ENCODE data around the gene WSCD1.

The WSCD1 gene

DNA sequence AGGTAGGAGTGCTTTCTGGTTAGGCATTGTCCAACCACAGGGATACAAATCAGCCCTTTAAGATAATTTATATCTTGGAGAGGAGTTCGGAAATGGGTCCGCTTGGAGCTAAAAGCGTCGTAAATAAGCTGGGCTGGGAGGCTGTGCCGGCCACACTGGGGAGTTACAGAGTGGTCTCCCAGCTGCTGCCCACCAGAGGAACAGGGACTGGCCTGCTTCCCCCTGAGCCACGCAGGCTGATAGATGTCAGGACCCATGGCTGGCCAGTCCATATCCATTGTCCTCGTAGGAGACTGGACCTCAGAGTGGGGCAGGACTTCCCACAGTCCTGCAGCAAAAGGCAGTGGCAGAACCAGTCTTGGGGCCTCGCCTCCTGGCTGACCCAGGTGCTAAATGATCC is 12.6 kb upstream of the WSCD1 start:
- in situ Hi-C loops (cut with MboI; ENCODE audit: low sequenced_read_pairs): no loop called here

DNA sequence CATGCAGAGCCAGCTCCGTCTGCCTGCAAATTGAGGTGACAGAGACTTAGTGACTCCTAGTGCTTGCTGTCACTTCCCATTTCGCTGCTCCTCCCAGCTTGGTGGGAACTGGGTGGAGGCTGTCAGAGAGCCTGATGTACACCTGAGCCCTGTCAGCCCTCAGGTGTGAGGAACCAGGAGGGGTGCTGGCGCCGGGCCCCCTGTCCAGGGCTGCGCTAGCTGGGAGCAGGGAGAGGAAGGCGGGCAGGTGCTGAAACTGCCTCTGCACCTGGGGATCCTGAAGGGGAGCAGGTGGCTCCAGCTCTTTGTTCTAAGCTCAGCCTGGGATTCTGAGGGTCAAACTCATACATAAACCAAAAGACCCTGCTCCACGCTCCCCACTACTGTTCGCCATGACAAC is 10.8 kb upstream of the WSCD1 start:
- in situ Hi-C loops (cut with MboI; ENCODE audit: low sequenced_read_pairs): no loop called here

DNA sequence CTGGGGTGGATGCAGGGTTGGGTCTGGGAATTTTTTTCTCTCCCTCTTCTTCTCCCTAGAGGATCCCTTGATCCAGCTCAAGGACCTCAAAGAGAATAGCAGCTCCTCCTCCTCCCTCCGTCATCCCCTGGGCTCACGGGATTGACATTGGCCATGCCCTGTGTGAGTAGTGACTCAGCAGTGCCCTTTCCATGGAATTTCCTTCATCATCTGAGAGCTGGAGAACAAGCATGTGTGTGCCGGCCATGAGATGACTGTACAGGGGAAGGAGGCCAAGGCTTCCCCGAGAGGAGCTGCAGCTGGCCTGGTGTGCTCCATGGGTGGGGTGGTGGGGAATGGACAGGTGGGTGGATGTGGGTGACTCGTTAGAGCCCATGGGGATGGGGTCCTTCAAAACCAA is 8.9 kb upstream of the WSCD1 start:
- in situ Hi-C loops (cut with MboI; ENCODE audit: low sequenced_read_pairs): no loop called here

DNA sequence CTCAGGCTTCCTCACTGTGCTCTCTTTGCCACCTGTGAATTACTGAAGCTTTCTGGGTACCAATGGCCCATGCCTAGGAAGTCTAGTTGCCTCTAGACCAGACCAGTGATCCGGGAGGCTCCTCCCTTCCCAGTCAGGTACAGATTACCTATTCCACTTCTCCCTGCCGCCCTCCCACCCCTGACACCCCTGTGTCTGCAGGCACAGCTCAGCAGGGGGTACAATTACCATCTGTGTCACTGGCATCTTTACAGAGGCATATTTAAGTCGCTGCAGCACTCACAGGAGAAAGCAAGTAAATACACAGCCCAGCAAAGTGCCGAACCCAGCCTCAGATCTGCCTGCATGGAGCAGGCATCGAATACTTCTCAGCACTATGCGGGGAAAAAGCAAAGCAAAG is 5.3 kb upstream of the WSCD1 start:
- in situ Hi-C loops (cut with MboI; ENCODE audit: low sequenced_read_pairs): no loop called here

DNA sequence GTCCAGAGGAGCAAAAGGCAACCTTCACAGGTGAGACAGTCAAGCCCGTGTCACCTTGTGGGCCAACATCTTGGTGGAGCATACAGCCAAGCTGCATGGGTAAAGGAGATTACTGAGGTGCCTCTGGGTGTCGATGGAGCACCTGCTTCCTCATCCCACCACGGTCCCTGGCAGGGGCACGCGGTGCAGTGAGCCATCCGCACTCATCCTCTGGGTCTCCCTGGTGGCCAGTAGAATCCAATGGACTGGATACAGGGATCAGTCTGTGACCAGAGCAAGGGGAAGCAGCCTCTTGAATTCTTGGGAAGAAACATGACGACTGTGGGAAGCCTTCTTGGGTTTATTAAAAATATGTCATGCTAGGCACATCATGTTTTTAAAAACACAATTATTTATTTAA is 4.8 kb upstream of the WSCD1 start:
- in situ Hi-C loops (cut with MboI; ENCODE audit: low sequenced_read_pairs): no loop called here

DNA sequence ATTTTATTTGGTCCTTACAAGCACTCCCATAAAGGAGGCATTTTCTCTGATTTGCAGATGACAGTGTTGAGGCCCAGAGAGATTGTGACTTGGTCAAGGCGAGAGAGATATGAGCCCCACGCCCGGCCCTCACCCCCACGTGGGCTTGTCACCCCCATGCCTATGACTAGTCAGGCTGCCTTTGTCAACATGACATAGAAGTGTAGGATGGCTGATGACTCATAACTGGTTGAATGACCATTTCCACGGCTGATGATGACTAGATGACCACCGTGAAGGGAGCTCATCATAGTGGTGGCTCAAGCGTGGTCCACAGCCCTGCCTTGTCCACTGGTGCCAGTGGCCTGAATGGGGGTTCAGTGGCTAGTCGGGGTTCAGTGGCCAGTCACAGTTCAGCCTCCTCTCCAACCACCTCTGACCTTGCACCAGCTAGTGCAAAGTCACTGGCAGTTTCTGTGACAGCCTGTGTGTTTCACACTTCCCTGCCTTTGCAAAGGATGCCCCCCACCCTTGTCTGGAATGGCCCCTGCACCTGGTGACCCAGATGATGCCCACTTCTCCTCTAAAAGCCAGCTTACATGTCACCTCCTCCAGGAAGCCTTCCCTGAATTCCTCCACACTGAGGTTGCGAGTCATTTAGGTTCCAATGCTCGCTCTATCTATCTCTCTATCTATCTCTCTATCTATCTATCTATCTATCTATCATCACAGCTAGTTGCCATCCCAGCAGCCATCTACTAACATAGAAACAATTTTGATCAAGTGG is 3.8 kb upstream of the WSCD1 start:
- in situ Hi-C loops (cut with MboI; ENCODE audit: low sequenced_read_pairs): no loop called here

DNA sequence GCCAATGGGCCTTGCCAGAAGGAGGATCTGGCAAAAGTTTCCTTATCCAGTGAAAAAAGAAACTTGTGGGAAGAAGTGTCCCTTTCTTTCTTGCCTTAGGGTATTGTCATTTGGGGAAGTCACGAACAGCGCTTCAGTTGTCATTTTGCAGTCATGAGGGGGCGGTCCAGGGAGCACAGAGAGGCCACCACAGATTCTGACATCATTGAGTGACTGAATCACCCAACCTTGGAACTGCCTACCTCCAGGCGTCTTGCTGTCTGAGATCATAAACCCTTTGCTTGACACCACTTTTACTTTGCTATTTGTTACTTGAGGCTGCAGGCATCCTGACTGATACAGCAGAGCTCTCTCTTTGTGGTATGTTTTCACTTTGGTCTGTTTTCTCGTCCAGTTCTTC is 3.1 kb upstream of the WSCD1 start:
- in situ Hi-C loops (cut with MboI; ENCODE audit: low sequenced_read_pairs): no loop called here

DNA sequence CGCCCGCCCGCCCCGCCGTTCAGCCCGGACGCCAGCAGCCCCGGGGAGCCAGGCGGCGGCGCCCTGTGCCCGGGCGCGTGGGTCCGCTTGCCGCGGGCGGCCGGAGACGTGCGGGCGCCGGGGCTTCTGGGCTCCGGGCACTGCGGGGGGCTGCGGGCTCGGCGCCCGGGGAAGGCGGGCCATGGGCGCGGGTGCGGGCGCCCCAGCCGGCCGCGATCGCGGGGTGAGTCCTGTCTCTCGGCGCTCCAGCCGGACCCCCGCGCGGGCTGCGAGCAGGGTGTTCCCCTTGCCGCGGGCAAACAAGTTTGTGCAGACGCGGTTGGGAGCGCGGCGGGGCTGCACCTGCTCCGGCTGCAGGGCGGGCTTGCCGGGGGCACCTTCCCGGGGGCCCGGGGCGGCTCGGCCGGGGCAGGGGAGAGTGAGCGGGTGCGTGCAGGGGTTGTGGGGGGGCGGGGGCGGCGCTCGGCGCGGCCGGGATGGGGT is 292 bp downstream of the WSCD1 start:
- in situ Hi-C loops (cut with MboI; ENCODE audit: low sequenced_read_pairs): no loop called here

DNA sequence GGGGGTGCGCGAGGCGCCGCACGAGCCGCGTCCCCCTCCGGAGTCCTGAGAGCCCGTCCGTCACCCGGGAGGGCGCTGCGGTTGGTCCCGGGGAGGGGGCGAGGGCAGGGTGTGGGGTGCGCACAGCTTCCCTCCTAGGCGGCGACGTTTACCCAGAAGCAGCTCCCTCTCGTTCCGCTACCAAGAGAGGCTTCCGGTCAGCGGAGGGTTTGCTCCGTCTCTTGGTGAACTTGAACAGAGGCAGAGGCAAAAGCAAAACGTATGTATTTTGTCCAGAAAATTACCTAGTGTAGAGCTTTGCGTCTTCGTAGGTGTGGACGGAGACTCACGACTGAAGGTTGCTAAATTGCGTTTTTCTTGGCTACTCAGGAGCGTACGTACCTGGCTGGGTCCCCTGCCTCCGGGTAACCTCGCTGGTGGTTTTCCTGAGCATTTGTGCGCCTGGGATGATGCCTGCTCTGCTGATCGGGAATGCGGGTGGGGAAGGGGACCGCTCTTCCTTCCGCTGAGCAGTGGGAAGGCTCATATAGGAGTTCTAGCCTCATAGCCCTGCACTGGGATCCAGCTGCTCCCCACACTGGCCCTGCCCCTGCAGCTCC is 833 bp downstream of the WSCD1 start:
- in situ Hi-C loops (cut with MboI; ENCODE audit: low sequenced_read_pairs): no loop called here

DNA sequence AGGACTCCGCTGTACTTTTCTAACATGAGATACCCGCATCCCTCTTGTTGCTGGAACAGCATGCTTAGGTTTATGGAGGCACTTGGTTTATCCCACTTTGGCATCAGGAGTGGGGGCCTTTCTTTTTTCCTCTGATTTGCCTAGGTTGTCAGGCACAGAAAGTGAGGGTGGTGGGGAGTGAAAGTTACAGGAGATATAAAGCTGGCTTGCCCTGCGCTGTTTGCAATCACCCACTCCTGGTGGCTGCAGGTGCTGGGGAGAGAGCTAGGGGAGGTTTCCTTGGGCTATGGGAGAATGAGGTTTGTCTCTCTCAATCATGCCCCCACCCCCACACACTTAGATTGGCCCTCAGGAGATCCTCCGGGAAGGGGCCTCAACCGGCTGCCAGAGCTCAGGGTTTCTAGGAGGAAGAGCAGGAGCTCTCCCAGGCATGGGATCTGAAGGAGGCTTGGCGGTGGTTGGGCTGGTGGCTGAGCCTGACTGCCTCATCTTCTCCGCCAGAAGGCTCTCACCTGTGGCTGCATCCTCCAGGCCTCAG is 1.4 kb downstream of the WSCD1 start:
- in situ Hi-C loops (cut with MboI; ENCODE audit: low sequenced_read_pairs): no loop called here

DNA sequence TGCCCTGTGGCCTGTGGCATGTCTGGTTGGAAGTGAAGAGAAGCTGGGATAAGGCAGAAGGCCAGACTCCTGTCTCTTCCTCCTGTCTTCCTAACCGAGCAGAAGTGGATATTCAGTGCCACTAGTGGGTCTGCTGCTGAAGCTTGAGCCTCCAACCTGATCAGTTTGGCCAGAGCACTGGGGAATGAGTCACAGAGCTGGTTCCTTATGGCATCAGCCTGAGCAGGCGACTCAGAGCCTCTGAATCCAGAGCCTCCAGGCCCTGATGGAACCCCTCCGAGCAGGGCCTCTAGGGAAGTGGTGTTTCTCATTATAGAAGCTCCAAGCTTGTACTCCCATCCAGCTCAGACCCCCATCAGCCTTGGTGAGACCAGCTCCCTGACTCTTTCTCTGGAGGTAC is 2.0 kb downstream of the WSCD1 start:
- in situ Hi-C loops (cut with MboI; ENCODE audit: low sequenced_read_pairs): no loop called here

DNA sequence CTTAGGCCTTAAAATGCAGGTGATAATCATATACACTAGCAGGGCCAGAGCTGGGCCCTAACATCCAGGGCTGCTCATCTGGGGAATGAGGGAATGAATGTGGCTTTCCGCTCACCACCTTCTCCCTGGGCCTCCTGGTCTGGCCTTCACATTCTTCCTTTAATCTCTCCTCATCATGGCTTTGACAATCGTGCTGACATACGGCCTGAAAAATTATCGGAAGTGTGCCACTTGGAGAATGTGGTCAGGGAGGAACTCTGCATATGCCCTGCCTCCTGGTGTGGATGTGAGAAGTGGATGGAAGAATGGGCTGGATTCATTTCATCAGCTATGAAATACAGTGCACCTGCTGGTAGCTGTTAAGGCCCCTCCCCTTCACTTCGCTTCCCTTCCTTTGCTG is 2.4 kb downstream of the WSCD1 start:
- in situ Hi-C loops (cut with MboI; ENCODE audit: low sequenced_read_pairs): no loop called here

DNA sequence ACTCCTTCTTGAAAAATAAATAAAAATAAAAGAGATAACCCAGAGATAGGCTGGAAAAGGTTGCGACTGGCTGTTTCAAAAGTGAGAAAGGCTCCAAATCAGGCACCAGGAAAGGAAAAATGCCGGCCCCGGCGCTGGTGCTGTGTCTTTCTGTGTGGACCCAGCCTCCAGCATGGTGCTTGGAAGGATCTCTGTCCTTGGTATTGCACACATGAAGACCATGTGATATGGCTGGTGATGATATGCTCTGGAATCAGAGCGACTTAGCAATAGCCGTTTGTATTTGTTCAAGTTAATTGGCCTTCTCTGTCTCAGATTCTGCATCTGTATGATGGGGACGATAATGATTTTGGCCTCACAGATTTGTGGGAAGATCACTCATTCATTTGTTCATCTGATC is 3.4 kb downstream of the WSCD1 start:
- in situ Hi-C loops (cut with MboI; ENCODE audit: low sequenced_read_pairs): no loop called here

DNA sequence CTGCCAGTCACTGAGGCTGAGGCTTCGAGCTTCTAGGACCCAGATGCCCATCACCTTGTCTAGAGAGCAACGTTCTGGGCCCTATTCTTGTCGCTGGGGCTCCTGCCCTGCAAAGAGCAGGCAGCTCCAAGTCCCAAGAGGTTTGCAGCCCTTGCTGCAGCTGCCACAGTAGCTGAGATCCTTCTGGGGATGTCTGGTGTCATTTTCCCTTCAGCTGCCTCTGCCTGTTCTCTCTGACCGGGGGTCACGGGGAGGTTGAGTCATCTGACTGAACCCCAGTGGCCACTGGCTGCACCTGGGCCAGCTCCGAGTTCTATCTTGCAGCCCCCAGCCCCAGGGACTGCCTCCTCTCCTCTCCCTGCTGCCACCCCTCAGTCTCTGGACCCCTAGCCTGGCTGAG is 4.9 kb downstream of the WSCD1 start:
- in situ Hi-C loops (cut with MboI; ENCODE audit: low sequenced_read_pairs): no loop called here

DNA sequence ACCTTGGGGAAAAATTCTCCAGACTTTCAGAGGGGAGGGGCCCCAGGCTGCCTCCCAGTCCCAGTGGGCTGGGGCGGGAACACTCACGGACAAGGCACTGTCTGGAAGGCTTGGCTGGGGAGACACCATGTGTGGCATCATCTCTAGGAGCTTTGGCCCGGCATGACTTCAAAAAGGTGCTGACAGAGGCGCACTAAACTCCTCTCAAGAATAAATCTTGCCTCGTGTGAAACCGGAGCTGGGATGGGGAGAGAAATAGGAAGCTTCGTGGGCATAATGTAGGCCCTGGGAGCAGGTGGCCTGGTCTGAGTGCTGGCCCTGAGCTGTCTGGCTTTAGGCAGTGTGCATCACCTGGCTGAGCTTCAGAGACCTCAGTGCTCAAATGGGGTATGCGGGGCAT is 5.7 kb downstream of the WSCD1 start:
- in situ Hi-C loops (cut with MboI; ENCODE audit: low sequenced_read_pairs): no loop called here

DNA sequence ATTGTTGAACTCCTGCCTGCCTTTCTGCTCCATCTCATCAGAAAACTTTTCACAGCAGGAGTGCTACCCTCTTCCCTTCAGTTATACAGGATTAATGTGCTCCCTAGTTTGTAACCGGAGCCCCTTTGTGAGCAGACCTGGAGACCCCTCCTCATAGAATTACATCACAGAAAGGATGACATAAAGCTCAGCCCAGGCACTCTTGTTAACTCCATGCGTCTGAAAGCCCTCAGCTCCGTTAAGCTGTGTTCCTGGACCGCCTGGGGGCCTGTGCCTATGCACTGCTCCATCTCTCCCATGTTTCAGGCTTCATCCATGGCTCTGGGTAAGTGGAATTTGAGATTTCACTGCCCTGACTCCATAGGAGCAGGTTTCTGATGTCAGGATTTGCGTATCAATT is 7.6 kb downstream of the WSCD1 start:
- in situ Hi-C loops (cut with MboI; ENCODE audit: low sequenced_read_pairs): no loop called here

DNA sequence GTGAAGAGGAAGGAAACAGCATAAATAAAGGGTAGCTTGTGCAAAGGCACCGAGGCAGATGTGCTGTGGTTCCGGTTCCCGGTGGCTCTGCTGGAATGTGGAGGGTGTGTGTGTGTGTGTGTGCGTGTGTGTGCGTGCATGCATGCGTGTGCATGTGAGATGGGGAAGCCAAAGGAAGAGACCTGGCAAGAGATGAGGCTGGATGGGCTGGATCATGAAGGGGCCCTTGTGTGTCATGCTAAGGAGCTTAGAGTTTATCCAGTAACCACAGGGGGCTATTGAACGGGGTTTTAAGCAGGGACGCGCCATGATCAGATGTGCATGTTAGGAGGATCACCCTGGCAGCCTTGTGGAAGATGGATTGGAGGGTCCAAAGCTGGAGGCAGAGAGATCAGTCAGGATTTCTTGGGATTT is 8.3 kb downstream of the WSCD1 start:
- in situ Hi-C loops (cut with MboI; ENCODE audit: low sequenced_read_pairs): no loop called here

DNA sequence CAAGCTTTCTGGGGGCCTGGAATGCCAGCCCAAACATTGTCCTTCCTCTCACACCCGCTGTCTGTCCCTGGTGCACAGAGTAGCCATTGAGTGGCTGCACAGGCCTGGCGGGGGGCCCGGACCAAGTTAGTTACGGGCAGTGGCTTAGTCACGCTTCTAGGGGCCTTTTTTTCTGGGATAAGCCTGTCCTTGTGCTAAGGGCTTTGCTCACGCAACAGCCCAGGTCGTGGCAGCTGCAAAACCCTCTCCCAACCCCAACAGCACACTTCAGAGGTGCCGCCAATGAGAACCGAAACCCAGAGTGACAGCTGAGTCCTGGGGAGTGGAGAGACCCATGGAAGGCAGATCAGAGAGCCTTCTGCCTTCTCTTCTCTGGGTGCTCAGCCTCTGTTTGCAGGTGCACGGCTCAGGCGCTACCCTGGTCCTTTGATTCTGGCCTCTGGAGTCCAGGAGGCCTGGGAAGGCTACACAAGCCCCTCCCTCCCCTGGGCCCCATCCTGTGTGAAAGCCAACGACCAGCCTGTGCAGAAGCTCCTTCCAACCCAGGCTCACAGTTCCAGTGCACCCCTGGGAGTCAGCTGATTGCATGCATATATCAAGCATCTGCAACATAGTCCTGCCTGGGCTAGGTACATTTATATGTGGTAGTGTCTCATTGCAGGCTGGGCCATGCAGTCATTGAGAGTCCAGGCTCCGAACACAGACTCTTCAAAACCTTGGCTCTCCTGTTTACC is 9.1 kb downstream of the WSCD1 start:
- in situ Hi-C loops (cut with MboI; ENCODE audit: low sequenced_read_pairs): no loop called here

DNA sequence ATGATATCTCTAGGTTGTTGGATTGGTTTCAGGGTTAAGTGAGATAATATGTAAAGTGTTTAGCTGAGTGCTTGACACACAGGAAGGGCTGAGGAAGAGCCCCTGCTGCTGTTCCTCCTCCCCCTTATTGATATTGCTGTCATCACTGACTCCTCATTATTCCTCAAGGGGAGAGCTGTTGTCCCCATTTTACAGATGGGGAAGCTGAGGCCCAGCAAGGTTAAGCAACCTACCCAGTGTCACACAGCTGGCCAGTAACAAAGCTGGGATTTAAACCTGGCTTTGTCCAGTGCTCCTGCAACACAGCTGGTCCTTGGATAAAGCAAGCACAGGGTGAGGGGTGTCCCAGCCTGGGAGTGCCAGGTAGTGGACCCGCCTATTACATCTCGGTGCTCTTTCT is 9.8 kb downstream of the WSCD1 start:
- in situ Hi-C loops (cut with MboI; ENCODE audit: low sequenced_read_pairs): no loop called here

DNA sequence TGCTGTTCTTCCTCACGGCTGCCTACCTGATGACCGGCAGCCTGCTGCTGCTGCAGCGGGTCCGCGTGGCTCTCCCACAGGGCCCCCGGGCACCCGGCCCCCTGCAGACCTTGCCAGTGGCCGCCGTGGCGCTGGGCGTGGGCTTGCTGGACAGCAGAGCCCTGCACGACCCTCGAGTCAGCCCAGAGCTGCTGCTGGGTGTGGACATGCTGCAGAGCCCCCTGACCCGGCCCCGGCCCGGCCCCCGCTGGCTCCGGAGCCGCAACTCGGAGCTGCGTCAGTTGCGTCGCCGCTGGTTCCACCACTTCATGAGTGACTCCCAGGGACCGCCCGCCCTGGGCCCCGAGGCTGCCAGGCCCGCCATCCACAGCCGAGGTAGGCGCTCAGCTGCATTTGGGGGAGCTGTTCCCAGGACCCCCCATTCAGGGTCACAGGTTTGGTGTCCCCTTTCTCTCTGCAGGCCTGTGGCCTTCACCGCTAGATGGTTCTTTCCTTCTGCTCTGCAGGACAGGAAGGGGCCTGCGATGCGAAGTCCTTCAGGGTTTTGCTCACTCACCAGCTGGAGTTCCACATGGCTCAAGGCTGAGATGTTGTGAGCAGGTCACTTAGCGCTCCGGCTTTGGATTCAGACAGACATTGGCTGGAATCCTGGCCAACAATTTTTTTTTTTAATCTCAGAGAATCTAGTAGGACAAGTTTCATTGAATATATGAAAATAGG is 10.7 kb downstream of the WSCD1 start:
- in situ Hi-C loops (cut with MboI; ENCODE audit: low sequenced_read_pairs): no loop called here

DNA sequence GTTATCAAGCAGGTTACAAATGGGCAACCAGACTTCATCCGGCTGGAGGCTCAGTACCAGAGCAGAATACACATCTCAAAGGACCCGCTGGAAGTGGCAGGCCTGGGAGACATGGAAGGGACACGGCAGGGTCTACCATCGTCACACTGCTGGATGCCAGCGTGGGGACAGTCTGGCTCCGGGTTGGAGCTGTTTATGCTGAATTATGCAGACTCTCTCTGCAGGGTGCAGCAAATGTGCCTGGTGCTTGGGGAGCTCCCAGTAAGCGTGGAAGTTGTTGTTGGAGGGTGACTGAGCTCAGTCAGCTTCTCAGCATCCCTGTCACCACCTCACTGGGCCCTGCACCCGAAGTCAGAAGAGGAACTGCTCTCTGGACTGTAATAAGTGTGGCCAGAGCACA is 12.2 kb downstream of the WSCD1 start:
- in situ Hi-C loops (cut with MboI; ENCODE audit: low sequenced_read_pairs): no loop called here
